Calu3 (cell line): ENCODE data around the gene NAGPA. TPM values are rescaled to one million over a fixed set of nuclear protein-coding genes. Genes with fewer than 3 reads are reported as not detected.
"Not testable (repeated sequence)": the region's sequence is repeated elsewhere in the genome, so short reads cannot be mapped to it uniquely, and the experiment has no call there.

Experiments
- BruUV-seq: library from RNA; stranded (reverse); fragments of 400-500 nt; replicated peaks from 2 replicates; lab custom pipeline; 2021; lab: Mats Ljungman, UMichigan
- CTCF ChIA-PET: fragments of 300-600 bp; sonication (Branson Sonifier 250); formaldehyde crosslinking; loops from one replicate; lab custom pipeline; 2022; ENCODE audit warnings: antibody characterized with exemption; lab: Charles Lee
- DNase-seq: peaks from one replicate; pipeline ENCODE4 v3.0.0; 2022
- H3K27ac Mint-ChIP-seq: one replicate; pipeline ENCODE4 v1.8.0; 2022; ENCODE audit warnings: mixed read lengths; ENCODE audit not compliant: unreplicated experiment
- H3K27me3 Mint-ChIP-seq: one replicate; pipeline ENCODE4 v1.8.0; 2022; ENCODE audit warnings: mixed read lengths; ENCODE audit not compliant: unreplicated experiment
- H3K36me3 Mint-ChIP-seq: one replicate; pipeline ENCODE4 v1.8.0; 2022; ENCODE audit warnings: mild to moderate bottlenecking, moderate library complexity, mixed read lengths; ENCODE audit not compliant: insufficient read depth, unreplicated experiment
- H3K4me1 Mint-ChIP-seq: one replicate; pipeline ENCODE4 v1.8.0; 2022; ENCODE audit warnings: mild to moderate bottlenecking, low read depth, mixed read lengths; ENCODE audit not compliant: unreplicated experiment
- H3K4me3 Mint-ChIP-seq: one replicate; pipeline ENCODE4 v1.8.0; 2022; ENCODE audit warnings: mild to moderate bottlenecking, low read depth, moderate library complexity, mixed read lengths; ENCODE audit not compliant: unreplicated experiment
- H3K9me3 Mint-ChIP-seq: one replicate; pipeline ENCODE4 v1.8.0; 2022; ENCODE audit warnings: low read depth, mixed read lengths; ENCODE audit not compliant: unreplicated experiment
- CTCF ChIP-seq: fragments of 200-600 bp; IDR thresholded peaks from one replicate; pipeline ENCODE4 v1.8.0; 2022; ENCODE audit warnings: antibody characterized with exemption; ENCODE audit not compliant: unreplicated experiment
- intact Hi-C: fragments of 100-400 bp; cut with micrococcal nuclease; formaldehyde crosslinking; loops from one replicate; pipeline ENCODE4 v1.10.0; 2022; ENCODE audit not compliant: unreplicated experiment
- total RNA-seq: library from RNA; stranded (reverse); gene quantifications from 2 replicates; pipeline ENCODE4 v1.2.3, GENCODE V29; 2022

The NAGPA gene
- total RNA-seq, 1 experiment from 2014 or later, result 16.1 TPM

- H3K27me3 Mint-ChIP-seq, result no peaks in the 10 kb centered on the region
- CTCF ChIA-PET, result no interaction called here
- peaks cover 44% of the 10 kb centered on the region for H3K36me3 Mint-ChIP-seq
- DNase-seq, result no peak
- no peak for TF ChIP-seq CTCF
- no TSS peak for BruUV-seq
- no peaks in the 10 kb centered on the region for H3K9me3 Mint-ChIP-seq
- peaks cover 18% of the 10 kb centered on the region for H3K4me1 Mint-ChIP-seq
- H3K27ac Mint-ChIP-seq, result no peak overlapping the region
- intact Hi-C loops, result no loop called here
- no peak overlapping the region for H3K4me3 Mint-ChIP-seq
Observed at GRCh38 chr16:5075637-5076036, 41.9 kb upstream of the NAGPA start.

GRCh38 chr16:5073771-5074170, 40.0 kb upstream of the NAGPA start:
- DNase-seq, H3K9me3 Mint-ChIP-seq, H3K27me3 Mint-ChIP-seq, BruUV-seq, H3K27ac Mint-ChIP-seq, H3K4me3 Mint-ChIP-seq, intact Hi-C loops, CTCF ChIA-PET: not testable (repeated sequence)
- Mint-ChIP-seq H3K36me3 (peaks cover 28% of the 10 kb centered on the region), H3K4me1 (peaks cover 18% of the 10 kb centered on the region)

GRCh38 chr16:5073279-5073629, 39.5 kb upstream of the NAGPA start:
- BruUV-seq, result TSS peak; percentile 36
- DNase-seq, result no peak
- H3K27me3 Mint-ChIP-seq, result peaks cover under 1% of the 10 kb centered on the region
- H3K4me3 Mint-ChIP-seq, result peak overlapping the region; percentile 98
- H3K27ac Mint-ChIP-seq, result no peak overlapping the region
- no peaks in the 10 kb centered on the region for H3K9me3 Mint-ChIP-seq
- intact Hi-C loops, result no loop called here
- peaks cover 25% of the 10 kb centered on the region for H3K36me3 Mint-ChIP-seq
- no peak for TF ChIP-seq CTCF
- CTCF ChIA-PET, result interaction anchor here (0.7 kb wide), 1 partner anchor 584 kb away, joined by 3 read pairs; no protein-coding TSS in a partner anchor
- H3K4me1 Mint-ChIP-seq, result peaks cover 18% of the 10 kb centered on the region

GRCh38 chr16:5072334-5073278, 38.9 kb upstream of the NAGPA start:
- Mint-ChIP-seq H3K36me3 (peaks cover 25% of the 10 kb centered on the region), H3K4me1 (peaks cover 18% of the 10 kb centered on the region), H3K27ac (peak overlapping the region; percentile 92), H3K9me3 (no peaks in the 10 kb centered on the region), H3K27me3 (peaks cover 7% of the 10 kb centered on the region), H3K4me3 (peak overlapping the region; percentile 98)
- no peak for DNase-seq
- CTCF ChIA-PET, result interaction anchor here (0.7 to 1.2 kb wide), 3 partner anchors 12 to 583 kb away, joined by 3 to 4 read pairs (median 3); no protein-coding TSS in a partner anchor
- BruUV-seq, result no TSS peak
- intact Hi-C loops, result no loop called here
- no peak for TF ChIP-seq CTCF
